SK-MEL-5 (cell line): ENCODE results near the gene ZNF629. TPM values are rescaled to one million over a fixed set of nuclear protein-coding genes. Genes with fewer than 3 reads are reported as not detected.
A peak's percentile ranks its signal among the peaks of the same experiment; 100 is the strongest.

Experiments used
- DNase-seq: peaks from one replicate; pipeline ENCODE4 v3.0.0-alpha.2; 2016; ENCODE audit warnings: low read depth, low spot score
- in situ Hi-C: cut with HindIII; loops from 2 replicates; pipeline ENCODE4 v1.10.0; 2016; ENCODE audit warnings: low sequenced_read_pairs, high pct_unique_total_duplicates, low pct_unique_long_range_greater_than_20kb
- total RNA-seq: library from RNA; depleted of rRNA; stranded (reverse); fragments of >200 nt; shearing (Covaris generic); gene quantifications from 2 replicates; pipeline ENCODE4 v1.2.3, GENCODE V29; 2014

Gene ZNF629
- total RNA-seq, 1 experiment from 2014 or later = 6.6 TPM

DNA sequence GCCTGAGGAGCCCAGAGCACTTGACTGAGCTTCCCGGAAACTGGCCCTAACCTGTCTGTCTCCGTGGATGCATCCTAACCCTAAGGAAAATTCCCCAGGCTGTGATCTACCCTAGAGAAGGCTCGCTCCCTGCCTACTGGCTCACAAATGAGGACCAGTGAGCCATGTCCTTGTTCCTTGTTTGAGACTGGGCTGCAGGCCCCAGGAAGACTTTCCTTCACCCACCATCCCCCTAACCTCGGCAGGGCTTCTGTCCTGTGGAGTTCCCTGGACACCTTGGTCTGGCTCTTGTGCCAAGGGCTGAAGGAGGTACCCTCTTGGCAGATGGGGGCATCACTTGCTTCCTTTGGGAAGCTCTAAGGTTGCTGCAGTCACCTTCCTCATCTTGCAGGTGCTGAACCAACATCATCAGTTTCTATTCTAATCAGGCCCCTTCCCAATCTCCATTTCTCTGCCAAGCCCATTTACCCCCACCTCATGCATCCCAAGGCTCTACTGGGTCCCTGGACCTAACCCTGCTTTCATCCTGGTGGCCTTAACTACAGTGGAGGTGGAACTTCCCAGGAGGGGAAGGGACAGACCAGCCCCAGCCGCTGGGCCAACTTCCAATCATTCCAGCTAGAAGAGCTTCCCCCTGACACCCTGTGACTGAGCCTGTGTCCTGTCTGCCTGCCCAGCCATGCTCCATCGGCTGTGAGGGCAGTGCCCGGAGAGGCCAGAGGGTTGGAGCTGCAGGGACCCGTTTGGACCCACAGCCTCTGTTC lies 12.5 kb downstream of the ZNF629 start:
- no peak for DNase-seq
- in situ Hi-C loops = no loop called here

DNA sequence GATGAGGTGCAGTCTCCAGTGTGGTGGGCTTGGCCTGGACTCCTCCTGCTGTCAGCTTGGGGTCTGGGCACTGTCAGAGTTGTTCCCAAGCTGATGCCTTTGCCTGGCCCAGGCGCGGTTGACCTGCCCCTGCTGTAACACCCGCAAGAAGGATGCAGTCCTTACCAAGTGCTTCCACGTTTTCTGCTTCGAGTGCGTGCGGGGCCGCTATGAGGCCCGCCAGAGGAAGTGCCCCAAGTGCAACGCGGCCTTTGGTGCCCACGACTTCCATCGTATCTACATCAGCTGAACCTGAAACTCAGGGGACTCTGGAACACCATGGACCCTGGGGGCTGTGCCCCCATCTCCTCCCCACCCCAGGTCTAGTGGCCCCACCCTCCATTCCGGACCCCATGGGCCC lies 13.2 kb downstream of the ZNF629 start:
- DNase-seq = no peak
- in situ Hi-C loops = no loop called here

DNA sequence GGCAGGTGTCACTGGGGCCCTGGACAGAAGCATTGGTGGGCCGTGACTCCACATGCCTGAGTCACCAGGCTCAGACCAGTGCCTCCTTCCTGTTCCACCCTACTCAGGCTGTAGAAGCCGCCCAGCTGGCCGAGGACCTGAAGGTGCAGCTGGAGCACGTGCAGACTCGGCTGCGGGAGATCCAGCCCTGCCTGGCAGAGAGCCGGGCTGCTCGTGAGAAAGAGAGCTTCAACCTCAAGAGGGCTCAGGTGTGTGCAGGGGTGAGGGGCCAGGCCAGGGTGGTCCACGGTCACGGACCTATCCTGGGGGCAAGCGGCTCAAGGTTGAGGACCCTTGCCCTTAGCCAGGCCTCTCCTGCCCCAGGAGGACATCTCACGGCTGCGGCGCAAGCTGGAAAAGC lies 15.3 kb downstream of the ZNF629 start:
- in situ Hi-C loops = no loop called here
- no peak for DNase-seq

DNA sequence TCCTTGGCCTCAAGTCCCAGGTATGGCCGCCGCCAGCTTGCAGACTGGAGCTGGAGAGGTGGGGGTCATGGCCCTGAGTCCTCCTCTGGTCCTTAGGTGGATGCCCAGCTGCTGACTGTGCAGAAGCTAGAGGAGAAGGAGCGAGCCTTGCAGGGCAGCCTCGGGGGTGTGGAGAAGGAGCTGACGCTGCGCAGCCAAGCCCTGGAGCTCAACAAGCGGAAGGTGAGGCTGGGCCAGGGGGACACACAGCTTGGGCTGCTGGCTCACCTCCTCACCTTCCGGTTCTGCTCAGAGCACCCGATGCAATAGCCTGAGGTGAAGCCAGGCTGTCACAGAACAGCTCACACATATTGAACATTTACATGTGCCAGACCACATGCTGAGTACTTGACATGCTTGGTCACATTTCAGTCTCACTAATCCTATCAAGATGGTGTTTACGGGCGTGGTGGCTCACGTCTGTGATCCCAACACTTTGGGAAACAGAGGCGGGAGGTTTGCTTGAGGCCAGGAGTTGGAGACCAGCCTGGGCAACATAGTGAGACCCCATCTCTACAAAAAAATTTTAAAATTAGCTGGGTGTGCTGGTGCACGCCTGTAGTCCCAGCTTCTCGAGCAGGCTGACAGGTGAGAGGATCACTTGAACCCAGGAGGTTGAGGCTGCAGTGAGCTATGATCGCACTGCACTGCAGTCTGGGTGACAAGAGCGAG lies 17.5 kb downstream of the ZNF629 start:
- in situ Hi-C loops = no loop called here
- DNase-seq = no peak

DNA sequence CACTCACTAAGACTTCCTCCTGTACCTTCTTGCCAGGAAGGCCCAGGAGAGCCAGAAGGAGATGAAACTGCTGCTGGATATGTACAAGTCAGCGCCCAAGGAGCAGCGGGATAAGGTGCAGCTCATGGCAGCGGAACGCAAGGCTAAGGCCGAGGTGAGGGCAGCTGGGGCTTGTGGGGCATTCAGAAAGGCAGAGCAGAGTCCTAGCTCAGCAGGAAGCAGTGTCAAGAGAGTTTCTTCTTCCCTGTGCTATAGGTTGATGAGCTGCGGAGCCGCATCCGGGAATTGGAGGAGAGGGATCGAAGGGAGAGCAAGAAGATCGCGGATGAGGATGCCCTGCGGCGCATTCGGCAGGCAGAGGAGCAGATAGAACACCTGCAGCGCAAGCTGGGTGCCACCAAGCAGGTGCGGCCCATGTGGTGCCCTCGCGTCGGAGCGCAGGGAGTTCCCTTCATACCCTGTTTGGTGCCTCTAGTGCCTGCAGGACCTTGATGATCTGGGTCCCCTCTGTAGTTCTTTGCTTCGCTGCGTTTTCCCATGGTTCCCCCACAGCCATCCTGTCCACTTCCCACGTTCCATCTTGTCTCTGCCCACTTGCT lies 18.3 kb downstream of the ZNF629 start:
- in situ Hi-C loops = no loop called here

DNA sequence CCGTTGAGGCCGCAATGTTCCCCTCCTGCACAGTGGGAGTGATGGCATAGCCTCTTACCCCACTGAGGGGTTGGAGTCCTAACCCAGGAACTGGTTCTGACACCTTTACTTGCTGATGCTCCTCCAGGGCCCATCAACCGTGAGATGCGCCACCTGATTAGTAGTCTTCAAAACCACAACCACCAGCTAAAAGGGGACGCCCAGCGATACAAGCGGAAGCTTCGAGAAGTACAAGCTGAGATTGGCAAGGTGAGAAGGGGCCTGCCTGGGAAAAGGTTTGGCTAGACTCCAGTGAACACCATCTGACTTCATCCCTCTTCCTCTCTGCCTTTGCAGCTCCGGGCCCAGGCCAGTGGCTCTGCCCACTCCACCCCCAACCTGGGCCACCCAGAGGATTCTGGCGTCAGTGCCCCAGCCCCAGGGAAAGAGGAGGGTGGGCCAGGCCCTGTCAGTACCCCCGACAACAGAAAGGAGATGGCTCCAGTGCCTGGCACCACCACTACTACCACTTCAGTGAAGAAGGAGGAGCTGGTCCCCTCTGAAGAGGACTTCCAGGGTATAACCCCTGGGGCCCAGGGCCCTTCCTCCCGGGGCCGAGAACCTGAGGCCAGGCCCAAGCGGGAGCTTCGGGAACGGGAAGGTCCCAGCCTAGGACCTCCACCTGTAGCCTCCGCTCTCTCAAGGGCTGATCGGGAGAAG lies 19.1 kb downstream of the ZNF629 start:
- no peak for DNase-seq
- in situ Hi-C loops = no loop called here

More for the DNA sequence above, 18.3 kb downstream of the ZNF629 start:
- DNase-seq = no peak

DNA sequence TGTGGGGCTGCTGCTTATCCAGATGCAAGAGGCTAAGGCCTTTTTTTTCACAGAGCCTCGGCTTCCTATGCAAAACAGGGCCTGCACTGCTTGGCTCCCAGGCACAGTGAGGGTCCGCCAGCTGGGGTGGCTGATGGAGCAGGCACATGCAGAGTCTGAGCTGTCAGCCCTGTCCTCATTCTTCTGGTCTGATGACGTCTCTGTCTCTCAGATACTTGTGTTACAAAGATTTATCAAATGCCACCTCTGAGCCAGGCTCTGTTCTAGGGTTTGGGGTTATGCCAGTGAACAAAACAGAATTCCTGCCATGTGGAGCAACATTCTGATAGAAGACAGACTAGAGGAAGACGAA lies 20.1 kb downstream of the ZNF629 start:
- DNase-seq = no peak
- in situ Hi-C loops = no loop called here

DNA sequence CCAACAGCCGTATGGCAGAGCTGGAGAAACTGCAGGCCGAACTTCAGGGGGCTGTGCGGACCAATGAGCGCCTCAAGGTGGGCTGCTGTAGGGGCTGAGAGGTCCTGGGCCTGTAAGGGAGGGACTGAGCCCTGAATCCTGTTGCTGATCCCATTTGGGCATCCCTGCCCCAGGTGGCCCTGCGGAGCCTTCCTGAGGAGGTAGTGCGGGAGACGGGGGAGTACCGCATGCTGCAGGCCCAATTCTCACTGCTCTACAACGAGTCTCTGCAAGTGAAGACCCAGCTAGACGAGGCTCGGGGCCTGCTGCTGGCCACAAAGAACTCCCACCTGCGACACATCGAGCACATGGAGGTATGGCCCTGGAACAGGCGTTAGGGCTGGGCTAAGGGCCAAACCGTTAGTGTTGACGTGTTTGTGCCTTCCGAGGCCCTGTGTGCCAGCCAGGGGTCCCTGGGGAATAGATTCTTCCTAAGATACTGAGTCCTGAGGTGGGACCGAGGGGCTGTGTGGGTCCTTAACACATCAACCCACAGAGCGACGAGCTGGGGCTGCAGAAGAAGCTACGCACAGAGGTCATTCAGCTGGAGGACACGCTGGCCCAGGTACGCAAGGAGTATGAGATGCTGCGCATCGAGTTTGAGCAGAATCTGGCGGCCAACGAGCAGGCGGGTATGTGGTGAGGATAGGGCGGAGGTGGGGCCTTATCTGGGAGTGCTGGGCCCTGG lies 20.6 kb downstream of the ZNF629 start:
- in situ Hi-C loops = no loop called here
- DNase-seq = no peak

DNA sequence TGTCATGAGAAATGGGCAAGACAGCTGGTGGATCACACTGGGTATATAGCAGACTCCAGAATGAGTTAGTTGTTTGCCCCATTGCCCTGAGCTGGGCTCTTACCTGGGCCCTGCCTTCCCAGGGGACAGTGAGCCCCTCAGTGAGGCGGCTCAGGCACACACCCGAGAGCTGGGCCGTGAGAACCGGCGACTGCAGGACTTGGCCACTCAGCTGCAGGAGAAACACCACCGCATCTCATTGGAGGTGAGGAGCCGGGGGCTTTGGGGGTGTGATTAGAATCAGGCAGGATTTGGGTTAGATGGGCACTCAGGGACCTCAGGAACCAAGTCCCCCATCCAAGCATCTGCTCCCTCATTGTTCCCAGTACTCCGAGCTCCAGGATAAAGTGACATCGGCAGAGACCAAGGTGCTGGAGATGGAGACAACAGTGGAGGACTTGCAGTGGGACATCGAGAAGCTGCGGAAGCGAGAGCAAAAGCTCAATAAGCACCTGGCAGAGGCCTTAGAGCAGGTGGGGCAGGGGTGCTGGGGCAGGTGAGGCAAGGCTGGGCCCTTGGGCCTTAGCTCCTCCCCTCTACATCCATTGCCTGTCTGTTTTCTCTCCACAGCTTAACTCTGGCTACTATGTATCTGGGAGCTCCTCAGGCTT lies 22.1 kb downstream of the ZNF629 start:
- DNase-seq = no peak
- in situ Hi-C loops = no loop called here

DNA sequence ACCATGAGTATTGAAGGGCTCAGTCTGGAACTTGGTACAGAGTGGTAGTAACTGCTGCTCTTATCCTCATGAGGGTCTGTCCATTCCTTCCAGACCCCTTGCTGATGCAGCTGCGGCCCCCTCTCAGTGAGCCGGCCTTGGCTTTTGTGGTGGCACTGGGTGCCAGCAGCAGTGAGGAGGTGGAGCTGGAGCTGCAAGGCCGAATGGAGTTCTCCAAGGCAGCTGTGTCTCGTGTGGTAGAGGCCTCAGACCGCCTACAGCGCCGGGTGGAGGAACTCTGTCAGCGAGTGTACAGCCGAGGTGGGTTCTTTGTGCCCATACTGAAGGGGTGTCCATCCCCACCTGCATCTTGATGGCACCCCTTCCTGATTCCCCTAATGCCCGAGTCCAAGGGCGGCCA lies 22.9 kb downstream of the ZNF629 start:
- in situ Hi-C loops = no loop called here
- no peak for DNase-seq

DNA sequence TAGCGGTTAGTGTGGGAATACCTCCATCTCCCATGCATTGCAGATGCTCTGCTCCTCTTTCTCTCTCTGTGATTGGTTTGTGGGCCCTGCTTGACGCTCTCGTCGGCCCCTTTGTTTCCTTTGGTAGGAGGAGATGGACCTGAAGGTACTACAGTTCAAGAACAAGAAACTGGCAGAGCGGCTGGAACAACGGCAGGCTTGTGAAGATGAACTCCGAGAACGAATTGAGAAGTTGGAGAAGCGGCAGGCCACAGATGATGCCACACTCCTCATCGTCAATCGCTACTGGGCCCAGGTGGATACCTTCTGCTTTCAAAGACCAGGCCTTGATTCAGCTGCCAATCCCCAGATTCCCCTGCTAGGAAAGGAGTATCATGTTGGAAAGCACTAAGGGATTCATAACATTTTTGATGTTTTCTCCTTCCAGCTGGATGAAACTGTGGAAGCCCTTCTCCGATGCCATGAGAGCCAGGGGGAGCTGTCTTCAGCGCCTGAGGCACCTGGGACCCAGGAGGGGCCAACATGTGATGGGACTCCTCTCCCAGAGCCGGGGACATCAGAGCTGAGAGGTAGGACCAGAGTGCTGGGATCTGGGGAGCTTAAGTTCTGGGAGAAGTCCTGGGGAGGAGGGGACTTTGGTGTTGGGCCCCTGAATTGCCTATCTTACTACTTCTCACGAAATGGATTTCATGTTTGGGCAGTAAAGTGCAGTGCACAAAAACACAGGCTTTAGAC lies 23.8 kb downstream of the ZNF629 start:
- no peak for DNase-seq
- in situ Hi-C loops = no loop called here

DNA sequence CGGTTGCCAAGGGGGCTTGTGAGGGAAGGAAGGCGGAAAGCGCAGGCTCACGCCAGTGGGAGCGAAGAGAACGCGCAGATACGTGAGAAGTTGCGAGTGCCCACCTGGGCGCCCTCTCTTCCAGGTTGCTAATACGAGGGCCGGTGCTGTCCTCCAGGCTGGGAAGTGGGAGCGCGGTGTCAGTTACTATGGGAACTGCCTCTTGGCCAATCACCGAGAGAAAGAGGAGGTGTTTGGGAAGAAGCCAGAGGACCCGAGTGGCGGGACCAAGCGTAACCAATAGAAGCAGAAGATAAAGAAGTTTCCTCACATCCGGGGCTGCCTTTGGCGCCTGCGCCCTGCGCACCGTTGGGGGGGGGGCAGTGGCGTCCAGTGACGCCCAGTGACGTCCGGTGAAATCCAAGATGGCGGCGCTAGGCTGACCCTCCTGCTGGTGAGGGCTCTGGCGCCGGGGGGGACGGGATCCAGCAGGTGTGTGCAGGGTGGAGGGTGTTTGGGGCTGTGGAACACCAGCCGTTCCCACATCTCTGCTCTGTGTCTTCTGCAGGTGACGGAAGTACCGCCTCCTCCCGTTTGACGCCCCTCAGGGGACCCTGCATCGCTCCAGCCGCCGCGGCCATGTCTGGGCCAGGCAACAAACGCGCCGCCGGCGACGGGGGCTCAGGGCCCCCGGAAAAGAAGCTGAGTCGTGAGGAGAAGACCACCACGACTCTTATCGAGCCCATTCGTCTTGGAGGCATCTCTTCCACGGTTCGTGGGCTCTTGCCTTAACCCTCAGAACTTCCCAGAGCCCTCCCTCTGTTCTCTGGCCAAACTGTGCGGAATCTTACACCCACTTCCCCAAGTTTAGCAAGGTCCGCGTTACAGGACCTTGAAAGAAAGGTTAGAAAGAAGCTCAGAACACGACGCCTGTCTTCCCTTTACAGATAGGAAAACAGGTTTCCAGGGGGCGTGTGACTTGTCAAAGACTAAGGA lies 24.8 kb downstream of the ZNF629 start, which contains the start of the genes CFAP119 and RNF40:
TSS of gene CFAP119 (minus strand) at position 135 of the 975 bp plus-strand sequence. CDS start 314 bp downstream, outside the sequence.
TSS of gene RNF40 (plus strand) at position 395 of the 975 bp plus-strand sequence. CDS start at position 619, 224 bp downstream.
- peak; percentile 97 for DNase-seq
- in situ Hi-C loops = no loop called here

DNA sequence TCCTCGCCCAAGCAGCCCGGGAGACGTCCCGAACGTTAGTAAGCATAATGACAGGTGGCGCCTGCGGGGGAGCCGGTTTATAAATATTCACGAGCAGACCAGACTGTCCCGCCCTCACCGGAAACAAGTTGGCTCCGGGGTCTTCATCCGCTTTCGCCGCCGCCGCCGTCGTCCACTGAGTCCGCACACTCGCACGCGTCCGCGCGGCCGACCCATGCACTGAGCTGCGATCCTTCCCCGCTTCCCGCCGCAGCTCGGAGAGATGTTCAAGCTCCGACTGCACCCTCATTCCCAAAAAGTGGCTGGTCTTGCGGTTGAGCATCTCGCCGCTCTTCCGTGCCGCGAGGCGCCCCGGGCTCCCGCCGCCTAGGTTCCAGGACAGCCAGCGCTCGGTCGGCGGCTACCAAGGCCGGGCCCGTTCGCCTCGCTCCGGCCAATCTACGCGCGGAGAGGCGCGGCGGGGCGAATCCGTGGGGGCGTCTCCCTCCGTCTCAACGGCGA lies 25.5 kb downstream of the ZNF629 start:
- DNase-seq = no peak
- in situ Hi-C loops = no loop called here

DNA sequence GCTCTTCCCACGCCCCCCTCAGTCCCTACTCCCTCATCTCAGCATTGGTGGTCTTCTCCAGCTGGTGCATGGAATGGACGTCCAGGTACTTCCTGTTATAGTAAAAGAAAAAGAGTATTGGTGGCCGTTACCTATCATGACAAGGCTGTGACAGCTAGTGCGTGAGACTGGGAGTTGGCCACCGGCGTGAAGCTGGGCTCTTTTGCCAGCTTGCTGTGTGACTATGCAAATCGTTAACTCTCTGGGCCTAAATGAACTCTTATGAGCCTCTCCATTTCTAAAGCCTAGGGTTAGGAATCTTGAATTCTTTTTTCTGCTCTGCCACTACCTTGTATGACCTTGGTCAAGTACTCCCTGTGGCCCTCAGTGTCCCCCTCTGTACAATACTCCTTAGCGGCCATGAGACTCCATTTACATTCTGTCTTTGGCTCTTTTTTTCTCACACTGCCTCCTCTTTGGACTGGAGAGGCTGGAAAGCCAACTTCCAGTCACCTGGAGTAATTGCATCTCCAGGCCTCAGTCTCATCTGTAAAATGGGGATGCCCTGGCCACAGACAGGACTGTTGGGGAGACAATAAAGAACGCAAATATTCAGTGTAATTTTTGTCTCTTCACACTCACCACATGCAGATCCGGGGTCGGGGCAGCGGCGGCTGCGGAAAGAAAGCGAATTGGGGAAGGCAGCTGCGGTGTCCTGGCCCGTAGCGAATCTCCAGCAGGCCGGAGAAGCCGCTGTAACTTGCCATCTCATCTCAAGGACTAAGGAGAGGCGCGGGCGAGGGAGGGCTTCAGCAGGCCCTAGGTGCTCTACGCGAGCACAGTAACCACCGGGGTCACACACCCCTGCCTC lies 26.2 kb downstream of the ZNF629 start:
- in situ Hi-C loops = no loop called here
- DNase-seq = no peak
